ENCODE results near the gene ARFGEF3.

The ARFGEF3 gene

GRCh38 chr6:138119976-138120375, 41.8 kb upstream of the ARFGEF3 start:
- no peak for DNase-seq (ENCODE audit: low spot score)
- in situ Hi-C loops (cut with MboI; ENCODE audit: low pct_unique_long_range_greater_than_20kb, low sequenced_read_pairs, unreplicated experiment) = loop anchor here (10.0 kb wide), 2 partner anchors 165 to 395 kb away; no protein-coding TSS in a partner anchor
- TF ChIP-seq, protein P1, sequence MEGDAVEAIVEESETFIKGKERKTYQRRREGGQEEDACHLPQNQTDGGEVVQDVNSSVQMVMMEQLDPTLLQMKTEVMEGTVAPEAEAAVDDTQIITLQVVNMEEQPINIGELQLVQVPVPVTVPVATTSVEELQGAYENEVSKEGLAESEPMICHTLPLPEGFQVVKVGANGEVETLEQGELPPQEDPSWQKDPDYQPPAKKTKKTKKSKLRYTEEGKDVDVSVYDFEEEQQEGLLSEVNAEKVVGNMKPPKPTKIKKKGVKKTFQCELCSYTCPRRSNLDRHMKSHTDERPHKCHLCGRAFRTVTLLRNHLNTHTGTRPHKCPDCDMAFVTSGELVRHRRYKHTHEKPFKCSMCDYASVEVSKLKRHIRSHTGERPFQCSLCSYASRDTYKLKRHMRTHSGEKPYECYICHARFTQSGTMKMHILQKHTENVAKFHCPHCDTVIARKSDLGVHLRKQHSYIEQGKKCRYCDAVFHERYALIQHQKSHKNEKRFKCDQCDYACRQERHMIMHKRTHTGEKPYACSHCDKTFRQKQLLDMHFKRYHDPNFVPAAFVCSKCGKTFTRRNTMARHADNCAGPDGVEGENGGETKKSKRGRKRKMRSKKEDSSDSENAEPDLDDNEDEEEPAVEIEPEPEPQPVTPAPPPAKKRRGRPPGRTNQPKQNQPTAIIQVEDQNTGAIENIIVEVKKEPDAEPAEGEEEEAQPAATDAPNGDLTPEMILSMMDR (IDR thresholded peaks at IDR 0.05; ENCODE audit: extremely low read depth, insufficient read depth, missing control alignments) = no peak

DNA sequence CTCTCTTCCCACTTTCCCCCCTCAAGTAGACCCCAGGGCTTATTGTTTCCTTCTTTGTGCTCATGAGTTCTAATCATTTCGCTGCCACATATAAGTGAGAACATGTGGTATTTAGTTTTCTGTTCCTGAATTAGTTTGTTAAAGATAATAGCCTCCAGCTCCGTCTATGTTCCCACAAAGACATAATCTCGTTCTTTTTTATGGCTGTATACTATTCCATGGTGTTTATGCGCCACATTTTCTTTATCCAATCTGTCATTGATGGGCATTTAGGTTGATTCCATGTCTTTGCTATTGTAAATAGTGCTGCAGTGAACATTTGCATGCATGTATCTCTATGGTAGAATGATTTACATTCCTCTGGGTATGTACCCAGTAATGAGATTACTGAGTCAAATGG, 37.6 kb upstream of the ARFGEF3 start:
- TF ChIP-seq, protein P1 (IDR thresholded peaks at IDR 0.05; ENCODE audit: extremely low read depth, insufficient read depth, missing control alignments) = no peak
- in situ Hi-C loops (cut with MboI; ENCODE audit: low pct_unique_long_range_greater_than_20kb, low sequenced_read_pairs, unreplicated experiment) = no loop called here
- no peak for DNase-seq (ENCODE audit: low spot score)

DNA sequence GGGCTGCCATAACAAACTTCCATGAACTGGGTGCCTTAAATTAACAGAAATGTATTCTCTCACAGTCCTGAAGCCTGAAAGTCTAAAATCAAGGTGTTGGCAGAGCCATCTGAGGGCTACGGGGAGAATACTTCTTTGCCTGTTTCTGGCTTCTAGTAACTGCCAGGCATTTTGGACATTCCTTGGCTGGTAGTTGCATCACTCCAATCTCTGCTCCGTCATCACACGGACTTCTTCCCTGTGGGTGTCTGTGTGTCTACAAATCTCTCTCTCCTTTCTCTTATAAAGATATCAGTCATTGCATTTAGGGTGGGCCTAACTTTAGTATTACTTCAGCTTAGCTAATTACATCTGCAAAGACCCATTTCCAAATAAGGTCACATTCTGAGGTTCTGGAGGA, 33.6 kb upstream of the ARFGEF3 start:
- in situ Hi-C loops (cut with MboI; ENCODE audit: low pct_unique_long_range_greater_than_20kb, low sequenced_read_pairs, unreplicated experiment) = no loop called here
- TF ChIP-seq, protein P1 (IDR thresholded peaks at IDR 0.05; ENCODE audit: extremely low read depth, insufficient read depth, missing control alignments) = no peak
- no peak for DNase-seq (ENCODE audit: low spot score)

DNA sequence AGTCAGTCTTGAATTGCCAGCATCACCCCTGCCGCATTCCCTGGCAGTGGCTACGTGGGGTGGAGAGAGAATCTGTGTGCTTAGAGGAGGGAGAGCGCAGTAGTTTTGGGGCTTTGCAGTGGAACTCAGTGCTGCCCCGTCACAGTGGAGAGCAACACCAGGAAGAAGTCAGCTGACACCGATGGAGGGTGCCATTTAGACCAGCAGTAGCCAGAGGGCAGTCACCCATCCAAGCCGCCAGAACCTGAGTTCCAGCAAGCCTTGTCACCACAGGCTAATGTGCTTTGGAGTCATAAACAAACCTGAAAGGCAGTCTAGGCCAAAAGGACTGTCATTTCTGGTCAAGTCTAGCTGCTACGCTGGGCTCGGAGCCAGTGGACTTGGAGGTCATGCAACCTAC, 32.5 kb upstream of the ARFGEF3 start:
- in situ Hi-C loops (cut with MboI; ENCODE audit: low pct_unique_long_range_greater_than_20kb, low sequenced_read_pairs, unreplicated experiment) = no loop called here

GRCh38 chr6:138142806-138143205, 18.9 kb upstream of the ARFGEF3 start:
- no peak for DNase-seq (ENCODE audit: low spot score)
- TF ChIP-seq, protein P1 (IDR thresholded peaks at IDR 0.05; ENCODE audit: extremely low read depth, insufficient read depth, missing control alignments) = no peak
- in situ Hi-C loops (cut with MboI; ENCODE audit: low pct_unique_long_range_greater_than_20kb, low sequenced_read_pairs, unreplicated experiment) = no loop called here

More for the DNA sequence above, 32.5 kb upstream of the ARFGEF3 start:
- no peak for DNase-seq (ENCODE audit: low spot score)
- TF ChIP-seq, protein P1 (IDR thresholded peaks at IDR 0.05; ENCODE audit: extremely low read depth, insufficient read depth, missing control alignments) = no peak

DNA sequence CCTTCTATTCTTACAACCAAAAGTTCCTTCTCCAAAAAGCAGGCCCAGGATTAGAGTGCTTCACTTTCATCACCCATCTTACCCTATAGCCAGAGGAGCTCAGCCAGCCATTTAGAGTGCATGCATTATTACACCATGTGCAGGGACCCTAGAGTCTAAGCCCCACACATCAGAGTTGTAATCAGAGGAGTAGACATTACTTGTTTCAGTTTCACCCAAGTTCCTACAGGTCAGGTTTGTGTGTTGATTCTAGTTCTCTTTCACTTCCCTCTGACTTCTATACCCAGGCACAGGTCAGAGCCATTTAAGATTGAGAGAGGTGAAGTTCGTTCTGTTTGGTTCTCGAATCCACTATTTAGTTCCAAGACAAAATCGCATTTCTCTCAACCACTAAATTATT, 16.3 kb upstream of the ARFGEF3 start:
- DNase-seq (ENCODE audit: low spot score) = no peak
- in situ Hi-C loops (cut with MboI; ENCODE audit: low pct_unique_long_range_greater_than_20kb, low sequenced_read_pairs, unreplicated experiment) = no loop called here
- TF ChIP-seq, protein P1 (IDR thresholded peaks at IDR 0.05; ENCODE audit: extremely low read depth, insufficient read depth, missing control alignments) = no peak

- TF ChIP-seq, protein P1 (IDR thresholded peaks at IDR 0.05; ENCODE audit: extremely low read depth, insufficient read depth, missing control alignments) = no peak
- DNase-seq (ENCODE audit: low spot score) = no peak
- in situ Hi-C loops (cut with MboI; ENCODE audit: low pct_unique_long_range_greater_than_20kb, low sequenced_read_pairs, unreplicated experiment) = no loop called here
Measured at GRCh38 chr6:138146544-138146943, 15.2 kb upstream of the ARFGEF3 start.

All from GM13977 (cell line).